ENCODE data around the gene WWOX.

GRCh38 chr16:78381060-78381459, 281.6 kb downstream of the WWOX start:
- no peak for TF ChIP-seq POLR2AphosphoS5 (IDR thresholded peaks at IDR 0.05)
- TF ChIP-seq, protein P1, sequence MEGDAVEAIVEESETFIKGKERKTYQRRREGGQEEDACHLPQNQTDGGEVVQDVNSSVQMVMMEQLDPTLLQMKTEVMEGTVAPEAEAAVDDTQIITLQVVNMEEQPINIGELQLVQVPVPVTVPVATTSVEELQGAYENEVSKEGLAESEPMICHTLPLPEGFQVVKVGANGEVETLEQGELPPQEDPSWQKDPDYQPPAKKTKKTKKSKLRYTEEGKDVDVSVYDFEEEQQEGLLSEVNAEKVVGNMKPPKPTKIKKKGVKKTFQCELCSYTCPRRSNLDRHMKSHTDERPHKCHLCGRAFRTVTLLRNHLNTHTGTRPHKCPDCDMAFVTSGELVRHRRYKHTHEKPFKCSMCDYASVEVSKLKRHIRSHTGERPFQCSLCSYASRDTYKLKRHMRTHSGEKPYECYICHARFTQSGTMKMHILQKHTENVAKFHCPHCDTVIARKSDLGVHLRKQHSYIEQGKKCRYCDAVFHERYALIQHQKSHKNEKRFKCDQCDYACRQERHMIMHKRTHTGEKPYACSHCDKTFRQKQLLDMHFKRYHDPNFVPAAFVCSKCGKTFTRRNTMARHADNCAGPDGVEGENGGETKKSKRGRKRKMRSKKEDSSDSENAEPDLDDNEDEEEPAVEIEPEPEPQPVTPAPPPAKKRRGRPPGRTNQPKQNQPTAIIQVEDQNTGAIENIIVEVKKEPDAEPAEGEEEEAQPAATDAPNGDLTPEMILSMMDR (IDR thresholded peaks at IDR 0.05 in 8 of 11, conservative IDR thresholded peaks at IDR 0.05 in 3 of 11): no peak
- TF ChIP-seq POLR2A (IDR thresholded peaks at IDR 0.05): no peak
